H9 (cell line): ENCODE data around the gene ATG9B. TPM values are rescaled to one million over a fixed set of nuclear protein-coding genes. Genes with fewer than 3 reads are reported as not detected.

Experiments used
- DNase-seq: peaks from one replicate; pipeline ENCODE4 v3.0.0-alpha.2; 2017
- H2AFZ ChIP-seq: one replicate; pipeline ENCODE4 v1.6.1; 2013; ENCODE audit warnings: mild to moderate bottlenecking, low read length, control low read depth, moderate library complexity
- H2AK5ac ChIP-seq: 2 replicates; pipeline ENCODE4 v1.6.1; 2013; ENCODE audit warnings: low read length, control low read depth, mixed read lengths; ENCODE audit not compliant: insufficient read length
- H2BK120ac ChIP-seq: one replicate; pipeline ENCODE4 v1.6.1; 2013; ENCODE audit warnings: low read depth, mild to moderate bottlenecking, low read length, control low read depth, inconsistent platforms; ENCODE audit not compliant: poor library complexity, severe bottlenecking
- H2BK12ac ChIP-seq: 2 replicates; pipeline ENCODE4 v1.6.1; 2013; ENCODE audit warnings: low read length, control low read depth, mixed read lengths, low read depth; ENCODE audit not compliant: insufficient read length
- H2BK15ac ChIP-seq: 2 replicates; pipeline ENCODE4 v1.6.1; 2013; ENCODE audit warnings: low read depth, low read length, control low read depth
- H2BK20ac ChIP-seq: one replicate; pipeline ENCODE4 v1.6.1; 2013; ENCODE audit warnings: low read depth, mild to moderate bottlenecking, low read length, control low read depth, inconsistent platforms; ENCODE audit not compliant: poor library complexity, severe bottlenecking
- H2BK5ac ChIP-seq: 2 replicates; pipeline ENCODE4 v1.6.1; 2013; ENCODE audit warnings: low read length, control low read depth, mixed read lengths; ENCODE audit not compliant: insufficient read length
- H3K14ac ChIP-seq: 2 replicates; pipeline ENCODE4 v1.6.1; 2013; ENCODE audit warnings: low read length, control low read depth; ENCODE audit not compliant: insufficient read depth
- H3K18ac ChIP-seq: 2 replicates; pipeline ENCODE4 v1.6.1; 2013; ENCODE audit warnings: low read depth, mild to moderate bottlenecking, mixed read lengths, low read length, control low read depth; ENCODE audit not compliant: insufficient read length
- H3K23ac ChIP-seq: 2 replicates; pipeline ENCODE4 v1.6.1; 2013; ENCODE audit warnings: low read length, control low read depth, mixed read lengths, low read depth; ENCODE audit not compliant: insufficient read length
- H3K23me2 ChIP-seq: 2 replicates; pipeline ENCODE4 v1.6.1; 2013; ENCODE audit warnings: low read depth, mild to moderate bottlenecking, mixed read lengths, low read length, control low read depth; ENCODE audit not compliant: insufficient read length, poor library complexity, severe bottlenecking
- H3K27ac ChIP-seq: 2 replicates; pipeline ENCODE4 v1.5.1; 2013; ENCODE audit warnings: low read length, control low read depth, mixed read lengths, low read depth; ENCODE audit not compliant: insufficient read length
- H3K27me3 ChIP-seq: 2 replicates; pipeline ENCODE4 v1.6.1; 2013; ENCODE audit warnings: low read length, control low read depth, inconsistent platforms; ENCODE audit not compliant: insufficient read depth
- H3K4ac ChIP-seq: 2 replicates; pipeline ENCODE4 v1.6.1; 2013; ENCODE audit warnings: low read depth, mild to moderate bottlenecking, control low read depth, inconsistent platforms, low read length, moderate library complexity
- H3K4me1 ChIP-seq: 2 replicates; pipeline ENCODE4 v1.6.1; 2013; ENCODE audit warnings: low read length, control low read depth, inconsistent platforms; ENCODE audit not compliant: insufficient read depth
- H3K4me2 ChIP-seq: 2 replicates; pipeline ENCODE4 v1.6.1; 2013; ENCODE audit warnings: low read length, control low read depth, mixed read lengths; ENCODE audit not compliant: insufficient read length, insufficient read depth
- H3K56ac ChIP-seq: 2 replicates; pipeline ENCODE4 v1.6.1; 2013; ENCODE audit warnings: low read depth, mild to moderate bottlenecking, mixed read lengths, low read length, control low read depth; ENCODE audit not compliant: insufficient read length
- H3K79me1 ChIP-seq: 2 replicates; pipeline ENCODE4 v1.6.1; 2013; ENCODE audit warnings: low read depth, mild to moderate bottlenecking, moderate library complexity, low read length, control low read depth, inconsistent platforms; ENCODE audit not compliant: insufficient read depth, poor library complexity, severe bottlenecking
- H3K79me2 ChIP-seq: 2 replicates; pipeline ENCODE4 v1.6.1; 2013; ENCODE audit warnings: low read length, control low read depth, inconsistent platforms; ENCODE audit not compliant: insufficient read depth
- H3K9ac ChIP-seq: 2 replicates; pipeline ENCODE4 v1.6.1; 2013; ENCODE audit warnings: low read length, control low read depth, mixed read lengths; ENCODE audit not compliant: insufficient read length; ENCODE audit errors: extremely low read depth
- H3K9me3 ChIP-seq: one replicate; pipeline ENCODE4 v1.6.1; 2013; ENCODE audit warnings: low read depth, low read length, inconsistent platforms; ENCODE audit not compliant: control insufficient read depth
- H3T11ph ChIP-seq: one replicate; pipeline ENCODE4 v1.6.1; 2013; ENCODE audit warnings: mild to moderate bottlenecking, low read length, control low read depth, inconsistent platforms
- H4K20me1 ChIP-seq: one replicate; pipeline ENCODE4 v1.6.1; 2013; ENCODE audit not compliant: control insufficient read depth, insufficient read length, insufficient read depth
- H4K5ac ChIP-seq: 2 replicates; pipeline ENCODE4 v1.6.1; 2013; ENCODE audit warnings: low read depth, mild to moderate bottlenecking, mixed read lengths, low read length, control low read depth; ENCODE audit not compliant: insufficient read length
- H4K8ac ChIP-seq: replicated peaks from 2 replicates; pipeline ENCODE4 v1.6.1; 2013; ENCODE audit warnings: low read length, control low read depth, mixed read lengths, low read depth; ENCODE audit not compliant: insufficient read length
- H4K91ac ChIP-seq: 2 replicates; pipeline ENCODE4 v1.6.1; 2013; ENCODE audit warnings: low read depth, mild to moderate bottlenecking, moderate library complexity, mixed read lengths, low read length, control low read depth; ENCODE audit not compliant: insufficient read length
- H3K27ac Mint-ChIP-seq, 3 experiments: 2 replicates in 2 of 3; 3 replicates in 1 of 3; pipeline ENCODE4 v1.8.0; 2020 to 2021; ENCODE audit warnings: mixed read lengths in 3 of 3, mild to moderate bottlenecking in 1 of 3, moderate library complexity in 1 of 3
- H3K27me3 Mint-ChIP-seq: 2 replicates; pipeline ENCODE4 v1.8.0; 2021; ENCODE audit warnings: low read depth, mild to moderate bottlenecking, moderate library complexity, mixed read lengths
- H3K36me3 Mint-ChIP-seq, 3 experiments: 2 replicates in 2 of 3; 3 replicates in 1 of 3; pipeline ENCODE4 v1.8.0; 2020 to 2021; ENCODE audit warnings: low read depth in 3 of 3, mixed read lengths in 3 of 3; ENCODE audit not compliant: insufficient read depth in 1 of 3
- H3K4me1 Mint-ChIP-seq, 2 experiments: 2 replicates each; pipeline ENCODE4 v1.8.0; 2020; ENCODE audit warnings: mixed read lengths in 2 of 2
- H3K4me3 Mint-ChIP-seq, 2 experiments: 2 replicates in 1 of 2; 3 replicates in 1 of 2; pipeline ENCODE4 v1.8.0; 2020 to 2021; ENCODE audit warnings: mild to moderate bottlenecking in 2 of 2, mixed read lengths in 2 of 2, moderate library complexity in 1 of 2
- H3K9me3 Mint-ChIP-seq, 2 experiments: 2 replicates in 1 of 2; 3 replicates in 1 of 2; pipeline ENCODE4 v1.8.0; 2020; ENCODE audit warnings: mild to moderate bottlenecking in 2 of 2, mixed read lengths in 2 of 2, moderate library complexity in 1 of 2
- WGBS: extraction: QIAGEN DNeasy Blood & Tissue Kit; methylation state at CpG from one replicate; pipeline ENCODE4 v1.1.7; 2013; ENCODE audit warnings: missing lambda C conversion rate, low lambda C conversion rate, mixed read lengths; ENCODE audit not compliant: insufficient read length; ENCODE audit errors: extremely low coverage; 5-methylcytosine and 5-hydroxymethylcytosine counted together
- total RNA-seq: library from RNA; stranded (reverse); gene quantifications from 2 replicates; pipeline ENCODE4 v1.2.1, GENCODE V29; 2021
- TF ChIP-seq, protein P1 (sequence below): fragments of 200-600 bp; sonication (generic); conservative IDR thresholded peaks from 3 replicates; pipeline ENCODE4 v1.8.0; 2021; ENCODE audit warnings: antibody characterized with exemption, mild to moderate bottlenecking

Gene ATG9B
- total RNA-seq, 1 experiment from 2014 or later = 1.5 TPM

DNA sequence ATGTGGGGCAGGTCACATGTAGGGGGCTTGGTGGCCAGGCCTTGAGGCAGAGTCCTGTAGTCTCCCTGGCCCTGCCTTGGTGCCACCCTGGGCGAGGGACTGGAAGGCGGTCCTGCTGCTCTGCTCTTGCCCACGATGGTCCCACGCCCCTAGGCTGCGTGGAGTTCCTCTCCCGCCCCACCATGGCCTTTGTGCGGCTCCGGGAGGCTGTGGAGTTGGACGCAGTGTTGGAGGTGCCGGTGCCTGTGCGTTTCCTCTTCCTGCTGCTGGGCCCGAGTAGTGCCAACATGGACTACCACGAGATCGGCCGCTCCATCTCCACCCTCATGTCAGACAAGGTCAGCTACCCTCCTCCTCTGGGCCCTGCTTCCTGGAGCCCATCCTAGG is 46.3 kb upstream of the ATG9B start:
- Mint-ChIP-seq H3K9me3 (no peaks in the 10 kb centered on the region; a peak in 1 of 5 replicates), H3K36me3 (peaks cover 40 to 72% (median 67%) of the 10 kb centered on the region in 3 experiments; a peak in 6 of 7 replicates), H3K4me3 (no peak overlapping the region), H3K27ac (no peak overlapping the region), H3K4me1 (peaks cover 12 to 13% of the 10 kb centered on the region in 2 experiments), H3K27me3 (no peaks in the 10 kb centered on the region)
- Histone ChIP-seq H3K18ac (no peak overlapping the region), H3K27ac (no peak overlapping the region), H2BK15ac (no peak overlapping the region), H3K27me3 (no peaks in the 10 kb centered on the region), H2BK20ac (no peak overlapping the region), H2AFZ (no peak overlapping the region), H3K9me3 (no peaks in the 10 kb centered on the region), H4K91ac (no peak overlapping the region), H2BK120ac (no peak overlapping the region), H3K56ac (no peak overlapping the region), H3T11ph (no peak overlapping the region), H3K14ac (no peak overlapping the region), H3K23ac (no peak overlapping the region), H3K79me2 (no peaks in the 10 kb centered on the region), H3K9ac (no peak overlapping the region), H4K5ac (no peak overlapping the region), H2BK12ac (no peak overlapping the region), H4K8ac (no peak overlapping the region), H4K20me1 (no peaks in the 10 kb centered on the region), H2BK5ac (no peak overlapping the region), H2AK5ac (no peak overlapping the region), H3K4me1 (no peaks in the 10 kb centered on the region; the same call in 1 of the 2 replicates), H3K4me2 (no peak overlapping the region), H3K23me2 (no peaks in the 10 kb centered on the region), H3K4ac (no peak overlapping the region), H3K79me1 (no peaks in the 10 kb centered on the region)
- TF ChIP-seq, protein P1, sequence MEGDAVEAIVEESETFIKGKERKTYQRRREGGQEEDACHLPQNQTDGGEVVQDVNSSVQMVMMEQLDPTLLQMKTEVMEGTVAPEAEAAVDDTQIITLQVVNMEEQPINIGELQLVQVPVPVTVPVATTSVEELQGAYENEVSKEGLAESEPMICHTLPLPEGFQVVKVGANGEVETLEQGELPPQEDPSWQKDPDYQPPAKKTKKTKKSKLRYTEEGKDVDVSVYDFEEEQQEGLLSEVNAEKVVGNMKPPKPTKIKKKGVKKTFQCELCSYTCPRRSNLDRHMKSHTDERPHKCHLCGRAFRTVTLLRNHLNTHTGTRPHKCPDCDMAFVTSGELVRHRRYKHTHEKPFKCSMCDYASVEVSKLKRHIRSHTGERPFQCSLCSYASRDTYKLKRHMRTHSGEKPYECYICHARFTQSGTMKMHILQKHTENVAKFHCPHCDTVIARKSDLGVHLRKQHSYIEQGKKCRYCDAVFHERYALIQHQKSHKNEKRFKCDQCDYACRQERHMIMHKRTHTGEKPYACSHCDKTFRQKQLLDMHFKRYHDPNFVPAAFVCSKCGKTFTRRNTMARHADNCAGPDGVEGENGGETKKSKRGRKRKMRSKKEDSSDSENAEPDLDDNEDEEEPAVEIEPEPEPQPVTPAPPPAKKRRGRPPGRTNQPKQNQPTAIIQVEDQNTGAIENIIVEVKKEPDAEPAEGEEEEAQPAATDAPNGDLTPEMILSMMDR = no peak
- WGBS = no CpG with 5 or more reads among the region's 15 CpGs
- DNase-seq = no peak
